VCaP (cell line): ENCODE results near the gene UAP1L1.
"Not testable (repeated sequence)": the region's sequence is repeated elsewhere in the genome, so short reads cannot be mapped to it uniquely, and the experiment has no call there.

Experiments
- H3K27ac ChIP-seq: fragments of 450-650 bp; 2 replicates; pipeline ENCODE4 v1.5.1; 2017
- TF ChIP-seq, protein P1 (sequence below): fragments of 450-650 bp; conservative IDR thresholded peaks from 2 replicates; pipeline ENCODE4 v1.5.1; 2017; ENCODE audit warnings: mild to moderate bottlenecking, moderate library complexity

Gene UAP1L1

GRCh38 chr9:137055385-137056364 lies 21.6 kb upstream of the UAP1L1 start:
- TF ChIP-seq, protein P1, sequence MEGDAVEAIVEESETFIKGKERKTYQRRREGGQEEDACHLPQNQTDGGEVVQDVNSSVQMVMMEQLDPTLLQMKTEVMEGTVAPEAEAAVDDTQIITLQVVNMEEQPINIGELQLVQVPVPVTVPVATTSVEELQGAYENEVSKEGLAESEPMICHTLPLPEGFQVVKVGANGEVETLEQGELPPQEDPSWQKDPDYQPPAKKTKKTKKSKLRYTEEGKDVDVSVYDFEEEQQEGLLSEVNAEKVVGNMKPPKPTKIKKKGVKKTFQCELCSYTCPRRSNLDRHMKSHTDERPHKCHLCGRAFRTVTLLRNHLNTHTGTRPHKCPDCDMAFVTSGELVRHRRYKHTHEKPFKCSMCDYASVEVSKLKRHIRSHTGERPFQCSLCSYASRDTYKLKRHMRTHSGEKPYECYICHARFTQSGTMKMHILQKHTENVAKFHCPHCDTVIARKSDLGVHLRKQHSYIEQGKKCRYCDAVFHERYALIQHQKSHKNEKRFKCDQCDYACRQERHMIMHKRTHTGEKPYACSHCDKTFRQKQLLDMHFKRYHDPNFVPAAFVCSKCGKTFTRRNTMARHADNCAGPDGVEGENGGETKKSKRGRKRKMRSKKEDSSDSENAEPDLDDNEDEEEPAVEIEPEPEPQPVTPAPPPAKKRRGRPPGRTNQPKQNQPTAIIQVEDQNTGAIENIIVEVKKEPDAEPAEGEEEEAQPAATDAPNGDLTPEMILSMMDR, result no peak
- peak overlapping the region; percentile 77 for H3K27ac ChIP-seq

GRCh38 chr9:137056739-137057415 lies 20.4 kb upstream of the UAP1L1 start:
- TF ChIP-seq, protein P1, result no peak
- H3K27ac ChIP-seq, result peak overlapping the region; percentile 77

GRCh38 chr9:137057545-137057944 lies 19.8 kb upstream of the UAP1L1 start:
- peak overlapping the region; percentile 77 for H3K27ac ChIP-seq
- TF ChIP-seq, protein P1, result no peak

DNA sequence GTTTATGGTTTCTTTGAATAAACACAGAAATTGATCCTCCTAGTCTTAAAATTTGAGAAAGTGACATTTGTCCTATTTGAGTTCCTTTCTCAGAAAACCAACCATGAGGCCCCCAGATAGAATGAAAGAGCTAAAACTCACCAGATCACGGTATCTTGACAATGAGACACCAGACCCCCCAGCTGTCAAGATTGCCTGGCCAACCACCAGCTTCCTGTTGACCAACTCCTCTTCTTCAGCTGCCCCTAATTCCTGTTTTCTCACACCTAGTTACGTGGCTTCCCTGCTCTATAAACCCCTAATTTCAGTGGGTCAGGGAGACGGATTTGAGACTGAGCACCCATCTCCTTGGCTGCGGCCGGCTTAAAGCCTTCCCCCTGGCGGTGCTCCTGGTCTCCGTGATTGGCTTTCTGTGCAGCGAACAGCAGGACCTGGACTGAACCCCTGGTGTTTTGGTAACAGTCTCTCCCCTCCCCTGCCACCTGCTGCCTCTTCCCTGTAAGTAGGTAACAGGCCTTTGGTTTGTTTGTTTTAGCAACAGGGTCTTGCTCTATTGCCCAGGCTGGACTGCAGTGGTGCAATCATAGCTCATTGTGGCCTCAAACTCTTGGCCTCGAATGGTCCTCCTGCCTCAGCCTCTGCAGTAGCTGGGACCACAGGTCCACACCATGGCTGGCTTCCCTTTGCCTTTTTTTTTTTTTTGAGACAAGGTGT lies 18.6 kb upstream of the UAP1L1 start:
- peak overlapping the region; percentile 77; the same call in 1 of the 2 replicates for H3K27ac ChIP-seq
- TF ChIP-seq, protein P1, result no peak

DNA sequence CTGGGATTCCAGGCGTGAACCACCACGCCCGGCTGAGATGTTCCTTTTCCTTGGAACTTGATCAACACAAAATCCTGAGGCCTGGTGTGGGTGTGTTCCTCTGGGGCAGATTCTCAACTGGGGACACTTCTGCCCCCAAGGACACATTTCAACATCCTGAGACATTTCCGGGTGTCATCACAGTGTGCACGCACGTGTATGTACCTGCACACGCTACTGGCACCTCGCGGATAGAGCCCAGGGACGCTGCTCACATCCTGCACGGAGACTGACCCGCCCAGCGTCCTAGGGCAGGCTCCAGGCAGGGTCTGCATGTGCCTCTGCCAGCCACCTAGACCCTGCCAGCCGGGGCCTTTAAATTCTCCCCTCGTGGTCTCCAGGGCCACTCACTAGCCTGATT lies 14.9 kb upstream of the UAP1L1 start:
- H3K27ac ChIP-seq, result no peak overlapping the region
- TF ChIP-seq, protein P1, result no peak

DNA sequence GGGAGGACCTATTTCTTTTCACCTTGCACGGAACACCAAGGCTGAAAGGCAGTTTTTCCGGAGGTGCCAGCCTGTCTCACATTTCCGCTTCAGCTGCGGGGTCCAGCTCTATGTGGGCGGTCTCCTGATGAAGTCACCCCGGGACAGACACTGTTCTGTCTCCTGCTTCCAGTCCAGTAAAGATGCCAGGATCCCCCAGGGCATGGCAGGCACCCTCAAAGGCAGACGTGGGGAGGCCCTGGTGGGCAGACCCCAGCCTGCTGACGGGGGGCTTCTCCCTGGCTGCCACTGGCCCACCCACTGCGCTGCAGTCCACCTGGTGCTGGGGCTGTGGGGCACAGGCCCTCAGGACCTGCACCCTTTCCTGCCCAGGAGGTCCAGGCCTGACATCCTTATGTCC lies 14.5 kb upstream of the UAP1L1 start:
- H3K27ac ChIP-seq, result not testable (repeated sequence)

DNA sequence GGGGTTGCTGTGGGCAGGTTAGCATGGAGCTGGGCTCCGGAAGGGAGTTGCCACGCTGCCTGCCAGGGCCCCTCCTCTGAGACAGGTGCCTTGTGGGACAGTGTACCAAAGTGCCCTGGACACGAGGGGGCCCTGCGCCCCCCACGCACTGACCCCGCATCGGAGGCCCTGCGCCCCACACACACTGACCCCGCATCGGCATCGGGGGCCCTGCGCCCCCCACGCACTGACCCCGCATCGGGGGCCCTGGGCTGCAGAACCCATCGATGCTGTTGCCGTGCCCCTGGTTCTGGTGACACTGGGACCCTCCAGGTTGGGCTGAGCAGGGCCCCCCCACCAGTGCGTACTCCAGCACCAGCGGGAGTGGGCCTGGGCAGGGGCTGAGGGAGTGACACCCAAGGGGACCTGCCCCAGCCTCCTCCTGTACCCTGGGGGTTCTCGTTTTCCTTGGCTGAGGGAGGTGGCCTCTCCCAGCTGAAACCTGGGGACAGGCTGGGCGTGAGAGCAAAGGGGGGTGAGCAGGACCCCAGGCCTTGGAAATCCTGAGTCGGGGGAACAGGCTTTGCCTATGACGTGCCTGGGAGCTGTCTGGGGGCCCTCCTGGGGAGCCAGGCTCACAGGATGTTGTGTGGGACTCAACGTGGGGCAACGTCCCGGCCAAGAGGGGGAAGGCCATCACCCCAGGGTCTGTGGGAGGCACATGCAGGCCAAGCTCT lies 13.8 kb upstream of the UAP1L1 start:
- H3K27ac ChIP-seq, result peak overlapping the region; percentile 14; the same call in 1 of the 2 replicates
- TF ChIP-seq, protein P1, result no peak
